Renal pelvis (tissue), 12 donors: ENCODE measurements around the gene SLC16A9. TPM values are rescaled to one million over a fixed set of nuclear protein-coding genes. Genes with fewer than 3 reads are reported as not detected.
"Not testable (repeated sequence)": the region's sequence is repeated elsewhere in the genome, so short reads cannot be mapped to it uniquely, and the experiment has no call there.

Source experiments
- DNase-seq: peaks from one replicate; pipeline ENCODE4 v3.0.0-alpha.2; 2013
- long read RNA-seq, 16 experiments: transcript quantifications; one replicate each; lab custom pipeline, GENCODE V29; 2026
- polyA plus RNA-seq, 3 donors: library from polyadenylated mRNA; unstranded; fragments of 120-200 nt; gene quantifications; one replicate each; pipeline ENCODE4 v1.2.1, GENCODE V29; 2013; ENCODE audit not compliant: insufficient read length in 3 of 3

SLC16A9 gene
- 10 to 100 TPM; 30.5 to 43.8 (median 42.6) TPM for polyA plus RNA-seq
- long read RNA-seq, donor 1, full-length matches to known transcripts: 3 of 3 reads
- long read RNA-seq, donor 1, partial matches to known transcripts: 0 of 3 reads
- long read RNA-seq, donor 1, other reads (novel, unspliced or antisense): 0 of 3 reads
- long read RNA-seq, donor 2, full-length matches to known transcripts: 4 of 4 reads
- long read RNA-seq, donor 2, partial matches to known transcripts: 0 of 4 reads
- long read RNA-seq, donor 2, other reads (novel, unspliced or antisense): 0 of 4 reads
- long read RNA-seq, donor 3, full-length matches to known transcripts: 2 of 2 reads
- long read RNA-seq, donor 3, partial matches to known transcripts: 0 of 2 reads
- long read RNA-seq, donor 3, other reads (novel, unspliced or antisense): 0 of 2 reads
- long read RNA-seq, donor 4, full-length matches to known transcripts: 7 of 7 reads
- long read RNA-seq, donor 4, partial matches to known transcripts: 0 of 7 reads
- long read RNA-seq, donor 4, other reads (novel, unspliced or antisense): 0 of 7 reads
- long read RNA-seq, donor 5, full-length matches to known transcripts: 5 of 5 reads
- long read RNA-seq, donor 5, partial matches to known transcripts: 0 of 5 reads
- long read RNA-seq, donor 5, other reads (novel, unspliced or antisense): 0 of 5 reads
- long read RNA-seq, donor 6, full-length matches to known transcripts: 14 of 57 reads
- long read RNA-seq, donor 6, partial matches to known transcripts: 43 of 57 reads
- long read RNA-seq, donor 6, other reads (novel, unspliced or antisense): 0 of 57 reads
- long read RNA-seq, donor 7, full-length matches to known transcripts: 4 of 4 reads
- long read RNA-seq, donor 7, partial matches to known transcripts: 0 of 4 reads
- long read RNA-seq, donor 7, other reads (novel, unspliced or antisense): 0 of 4 reads
- long read RNA-seq, donor 8, full-length matches to known transcripts: 3 of 3 reads
- long read RNA-seq, donor 8, partial matches to known transcripts: 0 of 3 reads
- long read RNA-seq, donor 8, other reads (novel, unspliced or antisense): 0 of 3 reads
- long read RNA-seq, donor 9, full-length matches to known transcripts: 14 of 30 reads
- long read RNA-seq, donor 9, partial matches to known transcripts: 16 of 30 reads
- long read RNA-seq, donor 9, other reads (novel, unspliced or antisense): 0 of 30 reads
- long read RNA-seq, donor 10, full-length matches to known transcripts: 2 of 46 reads
- long read RNA-seq, donor 10, partial matches to known transcripts: 44 of 46 reads
- long read RNA-seq, donor 10, other reads (novel, unspliced or antisense): 0 of 46 reads
- long read RNA-seq, donor 11, full-length matches to known transcripts: 8 of 8 reads
- long read RNA-seq, donor 11, partial matches to known transcripts: 0 of 8 reads
- long read RNA-seq, donor 11, other reads (novel, unspliced or antisense): 0 of 8 reads
- long read RNA-seq, donor 12, full-length matches to known transcripts: 12 of 12 reads
- long read RNA-seq, donor 12, partial matches to known transcripts: 0 of 12 reads
- long read RNA-seq, donor 12, other reads (novel, unspliced or antisense): 0 of 12 reads
- long read RNA-seq, donor 13, full-length matches to known transcripts: 2 of 2 reads
- long read RNA-seq, donor 13, partial matches to known transcripts: 0 of 2 reads
- long read RNA-seq, donor 13, other reads (novel, unspliced or antisense): 0 of 2 reads
- long read RNA-seq, donor 14: 0 reads
- long read RNA-seq, donor 15, full-length matches to known transcripts: 3 of 3 reads
- long read RNA-seq, donor 15, partial matches to known transcripts: 0 of 3 reads
- long read RNA-seq, donor 15, other reads (novel, unspliced or antisense): 0 of 3 reads
- long read RNA-seq, donor 16, full-length matches to known transcripts: 5 of 5 reads
- long read RNA-seq, donor 16, partial matches to known transcripts: 0 of 5 reads
- long read RNA-seq, donor 16, other reads (novel, unspliced or antisense): 0 of 5 reads

GRCh38 chr10:59709395-59710125 lies at the start of gene SLC16A9:
Gene SLC16A9, minus strand, starts transcription at chr10:59709850. Its CDS starts 25,559 bp downstream, at chr10:59684291.
- DNase-seq: peak; percentile 78

GRCh38 chr10:59757966-59758365 lies 48.3 kb upstream of the SLC16A9 start:
- no peak for DNase-seq

DNA sequence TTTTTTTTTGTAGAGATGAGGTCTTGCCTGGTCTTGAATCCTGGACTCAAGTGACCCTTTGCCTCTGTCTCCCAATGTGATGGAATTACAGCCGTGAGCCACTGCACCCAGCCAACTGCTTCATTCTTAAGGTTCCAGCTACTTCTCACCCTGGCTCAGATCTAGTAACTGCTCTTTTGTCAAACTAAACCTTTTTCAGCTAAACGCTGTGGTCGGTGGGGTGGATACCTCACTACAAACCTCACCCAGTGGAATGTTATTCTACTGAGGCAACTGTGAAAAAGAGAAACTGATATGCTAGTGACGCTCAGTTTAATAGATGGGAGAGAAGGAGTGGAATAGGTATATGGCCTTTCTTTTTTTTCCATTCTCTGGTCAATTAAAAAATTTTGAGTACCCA lies 45.3 kb upstream of the SLC16A9 start:
- DNase-seq: no peak

DNA sequence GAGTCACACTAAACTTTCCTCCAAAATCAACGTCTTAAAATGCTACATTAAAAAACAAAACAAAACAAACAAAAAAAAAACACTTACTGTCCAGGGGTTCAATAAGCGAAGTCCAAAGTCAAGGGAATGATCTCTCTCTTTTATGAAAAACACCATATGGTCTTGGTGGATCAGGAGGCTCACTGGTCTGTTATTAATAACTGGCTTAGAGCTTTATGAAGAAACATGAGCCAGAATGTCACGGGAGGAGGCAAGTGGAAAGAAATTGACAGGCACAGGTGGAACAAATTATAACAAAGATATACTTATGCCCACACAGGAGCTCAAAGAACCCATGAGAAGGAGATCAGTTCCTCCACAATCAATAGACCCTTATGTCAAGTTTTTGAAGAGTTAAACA lies 43.6 kb upstream of the SLC16A9 start, which contains the start of gene MRLN:
Gene MRLN, minus strand, starts transcription at position 189 of the 400 bp plus-strand sequence.
- DNase-seq: no peak

DNA sequence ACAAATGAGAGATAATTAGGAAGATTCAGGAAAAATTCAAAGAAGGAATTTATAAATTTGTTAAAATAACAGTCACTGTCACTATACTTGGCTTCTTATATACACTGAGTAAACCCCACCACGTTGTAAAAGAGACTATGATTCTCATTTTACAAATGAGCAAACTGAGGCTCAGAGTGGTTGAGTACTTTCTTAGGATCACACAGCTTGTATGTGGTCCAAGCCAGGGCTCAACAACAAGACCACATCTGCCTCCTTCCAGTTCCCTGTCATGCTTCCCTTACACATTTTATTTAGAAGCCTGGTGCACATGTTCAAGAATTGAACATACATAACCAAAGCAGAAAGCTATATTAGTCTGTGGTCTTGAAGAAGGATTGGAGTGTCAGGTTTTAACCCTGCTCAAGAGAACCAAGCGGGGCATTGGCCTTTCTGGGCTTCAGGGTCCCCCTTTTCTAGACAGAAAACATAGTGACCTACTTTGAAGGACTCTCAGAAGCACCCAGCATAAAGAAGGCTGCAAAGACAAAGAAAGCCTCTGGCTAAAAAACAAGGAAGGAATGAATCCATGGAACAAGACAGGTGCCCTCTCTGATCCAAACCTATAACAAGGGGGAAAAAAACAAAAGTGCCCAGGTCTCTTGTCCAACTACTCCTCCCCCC lies 42.8 kb upstream of the SLC16A9 start:
- no peak for DNase-seq

DNA sequence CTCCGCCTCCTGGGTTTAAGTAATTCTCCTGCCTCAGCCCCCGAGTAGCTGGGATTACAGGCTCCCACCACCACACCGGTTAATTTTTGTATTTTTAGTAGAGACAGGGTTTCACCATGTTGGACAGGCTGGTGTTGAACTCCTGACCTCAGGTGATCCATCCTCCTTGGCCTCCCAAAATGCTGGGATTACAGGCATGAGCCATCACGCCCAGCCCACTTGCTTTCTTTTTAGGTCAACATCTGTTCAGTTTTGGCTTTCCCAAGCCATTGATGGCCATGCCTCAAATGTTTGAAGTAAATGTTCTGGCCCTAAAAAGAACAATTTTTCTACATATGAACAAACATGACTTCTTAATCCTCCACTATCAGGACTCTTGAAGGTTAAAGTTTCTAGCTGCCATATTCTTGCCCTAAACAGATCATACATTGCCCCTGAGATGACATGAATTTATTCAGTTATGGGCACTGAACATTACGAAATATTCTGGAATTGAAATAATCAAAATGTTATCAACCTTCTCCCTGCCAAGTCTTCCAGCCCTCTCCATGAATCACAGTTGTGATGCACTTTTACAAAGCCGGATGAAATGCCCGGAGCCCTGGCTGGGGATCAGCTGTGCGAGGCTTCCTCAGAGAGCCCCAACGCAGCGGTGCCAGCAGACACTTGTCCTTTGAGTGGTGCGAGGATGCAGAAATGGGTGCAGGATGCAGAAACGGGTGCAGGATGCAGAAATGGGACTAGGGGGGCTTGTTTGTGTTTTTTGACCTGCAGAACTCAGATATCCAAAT lies 40.7 kb upstream of the SLC16A9 start:
- no peak for DNase-seq

- DNase-seq: peak; percentile 24
Measured at GRCh38 chr10:59748834-59749233, 39.2 kb upstream of the SLC16A9 start.

GRCh38 chr10:59745163-59745650 lies 35.6 kb upstream of the SLC16A9 start:
- no peak for DNase-seq

DNA sequence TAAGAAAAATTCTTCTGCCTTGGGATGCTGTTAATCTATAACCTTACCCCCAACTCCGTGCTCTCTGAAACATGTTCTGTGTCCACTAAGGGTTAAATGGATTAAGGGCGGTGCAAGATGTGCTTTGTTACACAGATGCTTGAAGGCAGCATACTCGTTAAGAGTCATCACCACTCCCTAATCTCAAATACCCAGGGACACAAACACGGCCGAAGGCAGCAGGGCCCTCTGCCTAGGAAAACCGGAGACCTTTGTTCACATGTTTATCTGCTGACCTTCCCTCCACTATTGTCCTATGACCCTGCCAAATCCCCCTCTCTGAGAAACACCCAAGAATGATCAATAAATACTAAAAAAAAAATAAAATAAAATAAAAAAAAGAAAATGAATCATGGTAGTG lies 35.1 kb upstream of the SLC16A9 start:
- not testable (repeated sequence) for DNase-seq

GRCh38 chr10:59744156-59744555 lies 34.5 kb upstream of the SLC16A9 start:
- not testable (repeated sequence) for DNase-seq

GRCh38 chr10:59741583-59741982 lies 31.9 kb upstream of the SLC16A9 start:
- no peak for DNase-seq

- no peak for DNase-seq
Measured at GRCh38 chr10:59741048-59741447, 31.4 kb upstream of the SLC16A9 start.

- no peak for DNase-seq
Measured at GRCh38 chr10:59736749-59737148, 27.1 kb upstream of the SLC16A9 start.

DNA sequence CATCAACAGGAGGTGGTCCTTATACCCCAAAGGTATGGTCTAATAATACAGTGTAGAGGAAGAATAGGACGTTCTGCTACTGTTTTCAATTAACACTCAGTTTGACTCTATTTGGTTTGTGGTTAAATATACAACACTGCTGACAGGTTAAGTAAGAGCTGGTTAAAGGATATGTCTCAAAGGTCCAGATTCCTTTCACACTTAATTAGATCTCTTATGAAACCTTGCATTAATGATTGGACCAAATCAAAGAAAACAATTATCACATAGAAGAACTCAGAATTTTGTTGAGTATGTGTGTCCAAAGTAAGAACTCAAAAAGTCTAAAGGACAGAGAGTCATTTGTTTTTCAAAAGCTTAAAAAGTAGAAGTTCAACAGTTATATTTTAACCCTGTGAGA lies 25.6 kb upstream of the SLC16A9 start:
- DNase-seq: no peak

DNA sequence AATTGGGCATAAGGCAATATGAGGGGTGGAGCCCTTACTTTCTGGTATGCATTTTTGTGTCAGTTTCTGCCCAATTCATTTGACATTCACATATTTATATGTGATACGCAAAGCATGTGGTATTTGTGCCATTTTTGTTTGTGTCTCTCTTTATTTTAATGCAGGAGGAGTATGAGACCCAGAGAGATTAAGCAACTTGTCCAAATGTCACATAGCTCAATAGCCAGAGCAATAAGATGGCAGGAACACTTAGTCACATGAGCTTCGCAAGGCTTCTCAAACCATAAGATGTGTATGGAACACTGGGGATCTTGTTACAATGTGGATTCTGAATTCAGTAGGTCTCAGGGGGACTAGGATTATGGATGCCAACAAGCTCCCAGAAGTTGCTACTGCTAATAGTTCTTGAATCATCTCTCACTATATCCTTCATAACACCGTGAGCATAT lies 24.4 kb upstream of the SLC16A9 start:
- no peak for DNase-seq

DNA sequence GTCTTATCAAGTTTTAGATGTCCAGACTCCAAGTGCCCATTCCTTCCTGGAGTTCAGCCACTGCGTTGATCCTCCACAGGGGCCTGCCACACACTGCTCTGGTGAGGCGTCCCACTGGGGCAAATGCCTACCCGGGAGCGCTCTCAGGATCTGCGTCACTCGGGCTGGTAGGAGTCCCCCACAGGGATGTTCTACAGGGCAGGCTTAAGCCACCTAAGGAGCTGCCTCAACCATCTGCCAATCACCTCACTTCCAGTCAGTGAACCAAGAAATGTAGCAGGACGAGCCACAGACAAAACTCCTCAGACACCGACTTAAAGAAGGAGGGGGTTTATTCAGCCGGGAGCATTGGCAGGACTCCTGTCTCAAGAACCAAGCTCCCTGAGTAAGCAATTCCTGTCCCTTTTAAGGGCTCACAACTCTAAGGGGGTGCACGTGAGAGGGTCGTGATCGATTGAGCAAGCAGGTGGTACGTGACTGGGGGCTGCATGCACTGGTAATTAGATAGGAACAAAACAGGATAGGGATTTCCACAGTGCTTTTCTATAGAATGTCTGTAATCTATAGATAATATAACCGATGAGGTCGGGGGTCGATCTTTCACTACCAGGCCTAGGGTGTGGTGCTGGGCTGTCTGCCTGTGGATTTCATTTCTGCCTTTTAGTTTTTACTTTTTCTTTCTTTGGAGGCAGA lies 23.8 kb upstream of the SLC16A9 start:
- not testable (repeated sequence) for DNase-seq

DNA sequence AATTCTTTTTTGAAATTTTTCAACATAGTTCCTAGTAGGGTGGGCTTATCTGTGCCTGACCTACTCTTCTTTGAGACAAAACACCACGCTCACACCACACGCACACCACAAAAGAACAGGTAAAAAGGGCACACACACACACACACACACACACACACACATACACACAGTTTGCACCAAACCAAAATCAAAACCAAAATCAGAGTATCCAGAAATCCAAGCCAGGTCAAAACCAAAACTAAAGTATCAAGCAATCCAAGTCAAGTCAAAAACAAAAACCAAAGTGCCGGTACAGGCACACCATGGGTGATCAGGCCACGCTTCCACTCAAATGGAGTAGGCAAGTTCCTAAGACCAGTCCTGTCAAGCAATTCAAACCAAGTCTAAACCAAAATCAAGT lies 23.2 kb upstream of the SLC16A9 start:
- not testable (repeated sequence) for DNase-seq
